Endothelial cell of umbilical vein (primary cell): ENCODE measurements around the gene ADCY2. TPM values are rescaled to one million over a fixed set of nuclear protein-coding genes. Genes with fewer than 3 reads are reported as not detected.

Experiments used
- BruUV-seq: library from RNA; stranded (reverse); fragments of 400-500 nt; replicated peaks from 2 replicates; lab custom pipeline; 2021; lab: Mats Ljungman, UMichigan
- CTCF ChIA-PET: fragments of 300-600, 350-600 bp; sonication (Branson Sonifier 250); formaldehyde crosslinking; loops from one replicate; lab custom pipeline; 2021; ENCODE audit warnings: antibody characterized with exemption, inconsistent platforms; lab: Charles Lee
- POLR2A ChIA-PET: fragments of 300-600, 350-600 bp; sonication (Branson Sonifier 250); formaldehyde crosslinking; loops from one replicate; lab custom pipeline; 2021; ENCODE audit warnings: antibody characterized with exemption, inconsistent platforms; lab: Charles Lee
- DNase-seq: peaks from one replicate; pipeline ENCODE4 v3.0.0-alpha.2; 2011; ENCODE audit warnings: low read depth, low spot score
- FAIRE-seq: peaks from 2 replicates; lab custom pipeline; 2011; peaks lifted over from hg19 to GRCh38; lab: Jason Lieb, UNC
- H2AFZ ChIP-seq: 2 replicates; pipeline ENCODE4 v1.6.0; 2012; ENCODE audit warnings: low read depth, low read length, control low read depth, inconsistent platforms
- H3K27ac ChIP-seq: 2 replicates; pipeline ENCODE4 v1.5.1; 2011; ENCODE audit warnings: low read depth, mild to moderate bottlenecking, control low read depth, low read length, moderate library complexity; ENCODE audit not compliant: insufficient read depth
- H3K27me3 ChIP-seq, 2 experiments: 2 replicates each; pipeline versions ENCODE4 v1.6.0 to v1.6.1; 2011; ENCODE audit warnings: low read length in 2 of 2, mixed read lengths in 1 of 2; ENCODE audit not compliant: control insufficient read depth in 2 of 2, insufficient read depth in 2 of 2
- H3K36me3 ChIP-seq, 2 experiments: 2 replicates in 1 of 2; 3 replicates in 1 of 2; pipeline ENCODE4 v1.5.1; 2011; ENCODE audit warnings: low read length in 2 of 2, mild to moderate bottlenecking in 1 of 2, moderate library complexity in 1 of 2; ENCODE audit not compliant: control insufficient read depth in 2 of 2, insufficient read depth in 2 of 2; ENCODE audit errors: extremely low read depth in 1 of 2
- H3K4me1 ChIP-seq: 3 replicates; pipeline ENCODE4 v1.5.1; 2011; ENCODE audit warnings: mild to moderate bottlenecking, low read length; ENCODE audit not compliant: control insufficient read depth, insufficient read depth; ENCODE audit errors: extremely low read depth
- H3K4me2 ChIP-seq: 2 replicates; pipeline ENCODE4 v1.6.1; 2011; ENCODE audit warnings: low read length, control low read depth, mixed read lengths; ENCODE audit not compliant: insufficient read depth
- H3K4me3 ChIP-seq, 3 experiments: fragments of 200-600 bp in 1 of 3; sonication (generic), shearing (Covaris generic) in 1 of 3; replicated peaks in 1 of 3; 2 replicates each; pipeline ENCODE4 v1.5.1; 2011 to 2016; ENCODE audit warnings: control low read depth in 3 of 3, low read length in 3 of 3, mild to moderate bottlenecking in 2 of 3, inconsistent platforms in 1 of 3, low read depth in 1 of 3, moderate library complexity in 1 of 3; ENCODE audit not compliant: insufficient read depth in 1 of 3
- H3K79me2 ChIP-seq: 2 replicates; pipeline ENCODE4 v1.6.0; 2012; ENCODE audit warnings: low read length, inconsistent platforms; ENCODE audit not compliant: control insufficient read depth, insufficient read depth
- H3K9ac ChIP-seq: replicated peaks from 2 replicates; pipeline ENCODE3; 2011; ENCODE audit warnings: low read length, control low read depth; ENCODE audit not compliant: insufficient read depth; ENCODE audit errors: extremely low read depth
- H3K9me1 ChIP-seq: replicated peaks from 3 replicates; pipeline ENCODE4 v1.6.0; 2011; ENCODE audit warnings: mild to moderate bottlenecking, low read length; ENCODE audit not compliant: control insufficient read depth, insufficient read depth; ENCODE audit errors: extremely low read depth
- H3K9me3 ChIP-seq: replicated peaks from 2 replicates; pipeline ENCODE4 v1.5.1; 2012; ENCODE audit warnings: low read length, inconsistent platforms; ENCODE audit not compliant: control insufficient read depth, insufficient read depth
- H4K20me1 ChIP-seq: replicated peaks from 2 replicates; pipeline ENCODE3; 2011; ENCODE audit warnings: mild to moderate bottlenecking, low read length; ENCODE audit not compliant: control insufficient read depth, insufficient read depth; ENCODE audit errors: extremely low read depth
- EZH2 ChIP-seq: IDR thresholded peaks from 2 replicates; pipeline ENCODE4 v1.6.1; 2012; ENCODE audit warnings: borderline replicate concordance, low read depth, mild to moderate bottlenecking, moderate library complexity, low read length, inconsistent platforms; ENCODE audit not compliant: severe bottlenecking
- FOS ChIP-seq: IDR thresholded peaks from 2 replicates; pipeline ENCODE4 v1.6.1; 2011; ENCODE audit warnings: mild to moderate bottlenecking, low read length, moderate library complexity, borderline replicate concordance; ENCODE audit not compliant: insufficient read depth
- GATA2 ChIP-seq: IDR thresholded peaks from 2 replicates; pipeline ENCODE4 v1.7.0; 2011; ENCODE audit warnings: low read depth, mild to moderate bottlenecking, moderate library complexity, mixed read lengths, low read length; ENCODE audit not compliant: insufficient read length, insufficient read depth
- JUN ChIP-seq: IDR thresholded peaks from 2 replicates; pipeline ENCODE4 v1.6.1; 2011; ENCODE audit warnings: borderline replicate concordance, low read depth; ENCODE audit not compliant: insufficient read length, insufficient read depth
- MYC ChIP-seq: IDR thresholded peaks from one replicate; pipeline ENCODE4 v1.6.1; 2011; ENCODE audit warnings: mild to moderate bottlenecking, low read depth, low read length
- POLR2A ChIP-seq: IDR thresholded peaks from 2 replicates; pipeline ENCODE4 v1.6.1; 2012; ENCODE audit warnings: low read depth, mild to moderate bottlenecking, control low read depth, low read length
- POLR2AphosphoS5 ChIP-seq: IDR thresholded peaks from 2 replicates; pipeline ENCODE4 v1.6.1; 2012; ENCODE audit warnings: low read depth, mild to moderate bottlenecking, control low read depth, low read length, moderate library complexity; ENCODE audit not compliant: insufficient read depth
- dilution Hi-C: fragments of 300-500 bp; cut with MboI; formaldehyde crosslinking; loops from one replicate; pipeline ENCODE4 v1.15.0; 2019; ENCODE audit warnings: low sequenced_read_pairs; ENCODE audit not compliant: extremely low pct_ligation_motif_present
- intact Hi-C: fragments of 100-400 bp; cut with micrococcal nuclease; formaldehyde crosslinking; loops from one replicate; pipeline ENCODE4 v1.10.0; 2022
- polyA plus RNA-seq, 4 experiments: library from polyadenylated mRNA; depleted of rRNA in 3 of 4; stranded (reverse) in 3 of 4; unstranded in 1 of 4; fragments of >200 nt; gene quantifications; 2 replicates each; pipeline versions ENCODE4 v1.2.1 to v1.2.3, GENCODE V29; 2011 to 2012; ENCODE audit warnings: missing spikeins in 1 of 4
- total RNA-seq: library from RNA; stranded (reverse); gene quantifications from 2 replicates; pipeline ENCODE4 v1.2.3, GENCODE V29; 2021
- TF ChIP-seq, protein P1 (sequence below): IDR thresholded peaks from 2 replicates; pipeline ENCODE4 v1.6.1; 2011; ENCODE audit not compliant: insufficient read depth, insufficient read length
- TF ChIP-seq, protein P2 (sequence below), 2 donors: IDR thresholded peaks; 1 replicate in 1 of 2; 2 replicates in 1 of 2; pipeline ENCODE4 v1.5.1; 2011; ENCODE audit warnings: low read length in 2 of 2, mild to moderate bottlenecking in 2 of 2, moderate library complexity in 2 of 2, control low read depth in 1 of 2, inconsistent platforms in 1 of 2, low read depth in 1 of 2; ENCODE audit not compliant: insufficient read depth in 1 of 2; ENCODE audit errors: extremely low read depth in 1 of 2

ADCY2 gene
- total and polyA plus RNA-seq, 2 donors (not counting 3 experiments of a cell fraction or from before 2014, with no cell fraction given): under 0.01 TPM; not detected in 1

DNA sequence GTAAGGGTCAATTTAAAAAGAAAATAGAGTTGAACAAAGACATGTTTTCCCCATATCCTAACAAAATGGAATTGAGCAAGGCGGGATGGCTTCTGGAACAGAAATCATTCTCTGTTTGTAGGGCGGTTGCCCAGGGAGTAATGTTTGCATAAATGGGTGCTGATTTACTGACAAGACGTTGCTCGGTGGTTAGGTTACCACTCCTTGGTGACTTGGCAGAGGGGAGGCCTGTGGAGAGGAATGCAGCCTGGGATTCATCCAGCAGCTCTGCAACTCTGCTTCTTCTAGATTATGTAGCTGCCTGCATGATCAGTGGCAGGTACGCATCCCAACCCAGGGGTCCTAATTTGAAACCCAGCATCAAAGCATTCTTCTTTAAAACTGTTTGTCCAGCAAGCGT, 254.8 kb downstream of the ADCY2 start:
- intact Hi-C loops (no loop called here), dilution Hi-C loops (no loop called here)
- Histone ChIP-seq H3K79me2 (no peaks in the 10 kb centered on the region), H3K27me3 (no peaks in the 10 kb centered on the region), H3K4me3 (no peak overlapping the region), H3K9me1 (no peaks in the 10 kb centered on the region), H3K4me1 (no peaks in the 10 kb centered on the region), H3K4me2 (no peak overlapping the region), H3K36me3 (no peaks in the 10 kb centered on the region), H3K9me3 (peaks cover 4% of the 10 kb centered on the region), H3K9ac (no peak overlapping the region), H2AFZ (no peak overlapping the region), H3K27ac (no peak overlapping the region), H4K20me1 (no peaks in the 10 kb centered on the region)
- CTCF ChIA-PET: no interaction called here
- no peak for FAIRE-seq
- POLR2A ChIA-PET: no interaction called here
- no TSS peak for BruUV-seq
- DNase-seq: no peak
- TF ChIP-seq, protein P1, sequence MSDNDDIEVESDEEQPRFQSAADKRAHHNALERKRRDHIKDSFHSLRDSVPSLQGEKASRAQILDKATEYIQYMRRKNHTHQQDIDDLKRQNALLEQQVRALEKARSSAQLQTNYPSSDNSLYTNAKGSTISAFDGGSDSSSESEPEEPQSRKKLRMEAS: no peak
- no peak for TF ChIP-seq EZH2
- TF ChIP-seq MYC: no peak
- no peak for TF ChIP-seq GATA2
- TF ChIP-seq POLR2A: no peak
- TF ChIP-seq FOS: no peak
- TF ChIP-seq, protein P2, sequence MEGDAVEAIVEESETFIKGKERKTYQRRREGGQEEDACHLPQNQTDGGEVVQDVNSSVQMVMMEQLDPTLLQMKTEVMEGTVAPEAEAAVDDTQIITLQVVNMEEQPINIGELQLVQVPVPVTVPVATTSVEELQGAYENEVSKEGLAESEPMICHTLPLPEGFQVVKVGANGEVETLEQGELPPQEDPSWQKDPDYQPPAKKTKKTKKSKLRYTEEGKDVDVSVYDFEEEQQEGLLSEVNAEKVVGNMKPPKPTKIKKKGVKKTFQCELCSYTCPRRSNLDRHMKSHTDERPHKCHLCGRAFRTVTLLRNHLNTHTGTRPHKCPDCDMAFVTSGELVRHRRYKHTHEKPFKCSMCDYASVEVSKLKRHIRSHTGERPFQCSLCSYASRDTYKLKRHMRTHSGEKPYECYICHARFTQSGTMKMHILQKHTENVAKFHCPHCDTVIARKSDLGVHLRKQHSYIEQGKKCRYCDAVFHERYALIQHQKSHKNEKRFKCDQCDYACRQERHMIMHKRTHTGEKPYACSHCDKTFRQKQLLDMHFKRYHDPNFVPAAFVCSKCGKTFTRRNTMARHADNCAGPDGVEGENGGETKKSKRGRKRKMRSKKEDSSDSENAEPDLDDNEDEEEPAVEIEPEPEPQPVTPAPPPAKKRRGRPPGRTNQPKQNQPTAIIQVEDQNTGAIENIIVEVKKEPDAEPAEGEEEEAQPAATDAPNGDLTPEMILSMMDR (IDR thresholded peaks at IDR 0.05; ENCODE audit: extremely low read depth in 1 of 2, insufficient read depth in 1 of 2, low read depth in 1 of 2, low read length in 2 of 2): no peak
- TF ChIP-seq POLR2AphosphoS5: no peak
- no peak for TF ChIP-seq JUN
